Medulla oblongata (tissue), 1 donor: ENCODE measurements around the gene STK32A.

Experiments used
- DNase-seq: peaks from one replicate; pipeline ENCODE4 v3.0.0-alpha.2; 2015; ENCODE audit errors: extremely low spot score

STK32A gene

DNA sequence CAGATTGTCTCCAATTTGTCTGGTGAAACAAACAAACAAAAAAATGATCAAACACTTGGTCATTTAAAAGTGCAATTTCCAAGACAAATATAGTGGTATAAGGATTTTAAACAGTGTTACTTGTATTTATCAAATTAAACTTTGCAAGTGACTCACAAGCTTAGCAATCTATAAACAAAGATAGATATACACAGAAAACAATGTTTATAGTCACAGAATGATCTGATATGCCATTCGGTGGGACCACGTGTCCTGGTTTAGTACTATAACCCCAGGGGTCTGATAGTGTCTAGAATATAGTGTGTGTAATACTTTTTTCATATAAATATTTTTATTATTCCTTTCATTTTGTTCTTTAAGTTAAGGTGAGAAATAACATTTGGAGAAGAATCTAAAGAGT lies 183.8 kb downstream of the STK32A start:
- DNase-seq, result no peak

DNA sequence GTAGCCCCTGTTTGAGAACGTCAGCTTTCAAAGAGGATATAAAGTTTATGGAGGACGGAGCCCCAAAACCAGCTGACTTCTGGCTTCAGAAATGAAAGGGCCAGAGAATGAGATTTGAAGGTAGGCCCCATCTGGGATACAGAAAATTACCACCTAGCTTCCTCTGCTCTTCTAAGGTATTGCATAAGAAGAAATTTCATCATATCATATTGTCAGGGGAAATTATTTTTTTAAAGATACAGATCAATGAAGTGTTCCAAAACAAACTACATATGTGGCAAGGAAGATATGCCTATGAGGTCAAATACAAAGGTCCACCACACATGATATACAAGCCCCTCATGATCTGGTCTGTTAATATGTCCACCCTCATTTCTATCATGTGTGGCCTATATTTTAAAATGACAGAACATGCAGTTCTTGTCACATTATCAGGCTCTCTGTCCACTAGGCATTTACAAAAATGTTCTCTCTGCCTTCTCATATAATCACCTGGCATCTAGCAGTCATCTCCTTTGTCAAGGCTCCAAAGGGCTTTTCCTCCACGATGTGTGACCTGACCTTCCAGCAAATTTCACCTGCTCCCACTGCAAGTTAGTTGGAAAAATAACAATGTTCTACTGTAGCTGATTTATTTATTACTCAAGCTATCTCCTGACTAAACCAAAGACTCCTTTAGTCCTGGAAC lies 192.0 kb downstream of the STK32A start:
- no peak for DNase-seq

GRCh38 chr5:147427521-147428401 lies 192.9 kb downstream of the STK32A start:
- no peak for DNase-seq

GRCh38 chr5:147430628-147431027 lies 195.8 kb downstream of the STK32A start:
- DNase-seq, result no peak

DNA sequence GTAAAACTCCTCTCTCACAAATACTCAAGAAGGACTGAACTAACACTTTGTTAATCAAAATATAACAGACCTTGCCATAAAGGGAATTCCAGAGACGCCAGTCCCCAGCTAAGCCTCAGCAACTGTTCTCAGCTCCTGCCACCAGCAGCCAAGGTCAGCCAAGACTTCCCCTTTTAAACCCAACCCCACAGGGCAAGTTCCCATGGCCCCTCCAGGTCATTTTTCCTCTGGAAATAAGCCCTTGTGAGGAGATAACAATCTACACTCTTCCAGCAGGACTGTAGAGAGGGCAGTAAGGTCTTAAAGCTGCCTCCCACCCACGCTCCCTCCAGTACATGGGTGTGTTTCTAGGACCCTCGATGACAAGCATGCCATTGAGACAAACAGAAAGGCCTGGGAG lies 196.8 kb downstream of the STK32A start:
- no peak for DNase-seq

DNA sequence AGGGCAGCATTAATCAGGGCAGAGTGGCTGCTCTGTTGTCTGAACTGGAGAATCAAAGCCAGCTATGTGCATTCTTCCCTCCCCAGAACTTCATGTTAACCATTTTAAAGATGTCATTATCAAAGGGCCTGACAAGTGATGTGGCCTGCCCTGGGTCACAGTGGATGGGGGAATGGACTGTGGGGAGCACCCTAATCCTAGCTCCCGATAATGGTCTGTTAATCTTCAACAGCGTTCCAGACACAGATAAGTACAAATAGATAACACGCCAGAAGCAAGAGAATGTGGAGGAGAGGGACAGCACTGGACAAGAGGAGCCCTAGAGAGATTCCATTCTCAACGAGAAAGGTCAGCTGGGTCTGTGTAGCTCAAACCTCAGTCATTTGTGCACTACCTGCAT lies 197.5 kb downstream of the STK32A start:
- no peak for DNase-seq

- DNase-seq, result no peak
Observed at GRCh38 chr5:147434049-147434448, 199.2 kb downstream of the STK32A start.

GRCh38 chr5:147436596-147436995 lies 201.8 kb downstream of the STK32A start:
- DNase-seq, result no peak

GRCh38 chr5:147437161-147437596 lies 202.4 kb downstream of the STK32A start:
- DNase-seq, result no peak
